DOHH2 (cell line): ENCODE results near the gene WDR35.

Experiments used
- CTCF ChIP-seq: fragments of 200-600 bp; sonication (generic); IDR thresholded peaks from one replicate; pipeline ENCODE4 v1.5.1; 2014; ENCODE audit warnings: antibody characterized with exemption, mild to moderate bottlenecking, low read depth, low read length; ENCODE audit not compliant: poor library complexity, severe bottlenecking
- EZH2phosphoT487 ChIP-seq: fragments of 200-600 bp; sonication (generic); IDR thresholded peaks from 2 replicates; pipeline ENCODE4 v1.6.1; 2017; ENCODE audit warnings: borderline replicate concordance, mild to moderate bottlenecking, antibody characterized with exemption, low read length, moderate library complexity, mixed read lengths

GRCh38 chr2:19879120-19879519 lies 110.8 kb downstream of the WDR35 start:
- TF ChIP-seq CTCF: no peak
- no peak for TF ChIP-seq EZH2phosphoT487
